HG03108 (cell line): ENCODE data around the gene PPFIBP2.
A peak's percentile ranks its signal among the peaks of the same experiment; 100 is the strongest.

ENCODE experiments used
- ATAC-seq: cut with Tn5 transposase; IDR thresholded peaks from one replicate; pipeline ENCODE4 v1.9.1; 2021; ENCODE audit warnings: moderate library complexity; ENCODE audit not compliant: unreplicated experiment

PPFIBP2 gene

DNA sequence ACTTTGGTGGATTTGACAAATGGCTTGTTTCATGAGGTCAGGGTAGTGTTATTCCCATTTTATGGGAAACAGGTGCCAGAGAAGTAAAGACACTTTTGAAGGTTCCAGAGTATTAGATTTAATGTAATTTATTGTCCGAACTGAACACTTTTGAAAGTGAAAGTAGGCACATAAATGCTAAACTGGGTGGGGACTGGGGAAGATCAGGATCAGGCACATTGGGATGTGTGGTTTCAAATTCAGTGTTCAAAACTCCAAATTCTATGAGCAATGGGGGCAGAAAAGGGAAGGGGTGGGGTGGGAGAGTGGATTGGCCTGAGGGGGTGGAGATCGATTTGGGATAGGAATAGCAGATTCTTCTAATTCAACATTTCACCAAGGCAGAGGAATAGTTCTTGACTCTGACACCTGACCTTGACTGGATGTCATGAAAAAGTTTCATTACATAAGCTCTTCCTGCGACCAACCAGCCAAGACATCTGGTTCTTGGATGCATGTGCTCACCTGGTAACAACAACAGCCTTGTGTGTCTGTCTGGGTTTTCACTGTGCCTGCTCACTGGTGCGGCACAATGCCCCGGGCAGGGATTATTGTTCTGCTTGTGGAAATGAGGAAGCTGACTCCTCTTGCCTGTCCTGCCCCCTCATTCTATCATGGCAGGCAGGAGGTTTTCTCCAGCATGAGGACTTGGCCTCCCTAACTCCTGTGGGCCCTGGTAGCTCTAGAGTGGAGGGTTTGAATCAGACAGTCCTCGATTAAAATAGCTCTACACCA lies 10.8 kb downstream of the PPFIBP2 start:
- no peak for ATAC-seq

DNA sequence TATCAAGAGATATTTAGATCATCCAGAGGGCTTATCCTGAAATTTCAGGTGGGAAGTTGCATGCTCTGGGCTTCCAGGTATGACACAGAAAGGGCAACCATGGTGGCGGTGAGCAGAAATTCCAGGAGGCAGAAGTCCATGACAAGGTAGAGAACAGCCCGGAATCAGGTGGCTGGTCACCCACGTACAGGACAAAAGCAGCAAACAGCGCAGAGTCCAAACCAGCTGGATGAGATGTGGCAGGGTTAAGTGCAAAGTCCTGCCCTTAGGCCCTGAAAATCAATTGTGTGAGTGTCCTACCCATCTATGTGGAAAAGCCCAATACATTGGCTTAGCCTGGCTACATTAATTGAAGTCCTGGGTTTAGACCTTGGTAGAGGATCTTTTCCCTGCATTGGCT lies 11.6 kb downstream of the PPFIBP2 start:
- ATAC-seq = no peak

DNA sequence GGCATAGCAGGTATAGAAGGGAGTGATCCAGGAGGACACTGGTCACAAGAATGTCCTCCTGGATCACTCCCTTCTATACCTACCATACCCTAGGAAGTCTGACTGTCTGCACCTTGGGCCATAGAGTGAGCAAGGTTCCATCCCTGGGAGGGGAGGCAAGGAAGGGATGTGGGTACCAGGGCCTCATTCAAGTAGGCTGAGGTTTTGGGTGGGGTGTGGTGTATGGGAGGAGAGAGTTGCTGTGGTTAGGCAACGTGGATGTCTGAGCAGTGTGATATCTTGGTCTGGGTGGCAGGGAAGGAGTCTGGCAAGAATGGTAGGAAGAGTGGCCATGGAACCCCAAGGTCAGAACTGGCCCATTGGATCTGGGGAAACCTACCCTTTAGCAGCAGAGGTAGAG lies 13.2 kb downstream of the PPFIBP2 start:
- peak; percentile 39 for ATAC-seq

GRCh38 chr11:7528514-7529049 lies 14.8 kb downstream of the PPFIBP2 start:
- ATAC-seq = no peak

DNA sequence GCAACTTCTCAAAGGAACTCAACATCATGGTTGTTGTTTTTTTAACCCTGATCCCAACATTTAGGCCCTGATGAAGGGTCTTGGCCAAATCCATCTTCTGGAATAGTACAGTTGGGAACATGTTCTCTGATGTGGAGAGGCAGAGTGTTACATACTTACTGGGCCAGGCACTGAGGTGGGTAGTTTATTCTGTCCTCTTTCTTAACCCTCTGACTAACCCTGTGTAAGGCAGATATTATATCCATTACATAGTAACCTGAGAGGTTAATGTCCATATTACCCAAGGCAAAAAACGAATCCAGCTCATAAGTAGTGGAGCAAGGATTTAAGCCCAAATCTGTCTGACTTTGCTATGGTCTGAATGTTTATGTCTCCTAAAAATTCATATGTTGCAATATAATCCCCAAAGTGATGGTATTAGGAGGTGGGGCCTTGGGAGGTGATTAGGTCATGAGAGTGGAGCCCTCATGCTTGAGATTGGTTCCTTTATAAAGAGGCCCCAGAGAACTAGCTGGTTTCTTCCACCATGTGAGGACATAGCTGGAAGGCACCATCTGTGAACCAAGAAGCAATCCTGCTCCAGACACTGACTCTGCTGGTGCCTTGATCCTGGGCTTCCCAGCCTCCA lies 16.3 kb downstream of the PPFIBP2 start:
- ATAC-seq = no peak

- no peak for ATAC-seq
Observed at GRCh38 chr11:7531011-7531410, 17.2 kb downstream of the PPFIBP2 start.

DNA sequence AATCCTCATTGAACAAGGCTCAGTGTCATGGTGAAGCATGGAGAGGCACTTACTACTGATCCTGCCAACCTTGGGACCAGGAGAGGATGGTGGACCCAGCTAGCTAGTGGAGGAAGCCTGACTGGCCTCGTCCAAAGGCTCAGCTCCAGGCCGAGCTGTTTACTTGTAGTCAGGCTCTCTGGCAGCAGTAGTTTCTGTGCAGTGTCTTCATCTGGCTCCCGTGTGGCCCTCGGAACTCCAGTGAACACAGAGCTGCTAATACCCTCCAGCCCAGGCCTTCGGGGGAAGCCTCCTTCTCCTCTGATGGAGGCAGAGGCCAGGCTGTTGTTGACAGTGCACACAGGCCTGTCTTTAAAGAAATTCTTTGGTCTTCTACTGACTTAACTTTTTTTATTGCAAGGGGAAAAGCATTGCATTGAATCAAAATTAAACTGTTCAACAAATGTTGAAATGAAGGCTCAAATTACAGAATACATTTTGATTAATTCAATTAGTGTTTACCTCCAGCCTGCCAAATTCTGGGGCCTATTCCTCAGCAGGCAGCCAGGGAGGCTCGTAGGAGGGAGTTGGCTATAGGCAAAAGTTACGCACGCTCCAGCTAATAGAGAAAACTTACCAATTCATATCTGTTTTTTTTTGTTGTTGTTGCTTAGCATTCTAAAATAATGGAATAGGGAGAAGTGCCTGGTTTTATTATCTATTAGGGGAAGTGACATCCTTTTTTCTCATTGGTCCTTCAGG lies 18.8 kb downstream of the PPFIBP2 start:
- ATAC-seq = no peak

GRCh38 chr11:7533199-7534041 lies 19.6 kb downstream of the PPFIBP2 start:
- peak; percentile 19 for ATAC-seq

DNA sequence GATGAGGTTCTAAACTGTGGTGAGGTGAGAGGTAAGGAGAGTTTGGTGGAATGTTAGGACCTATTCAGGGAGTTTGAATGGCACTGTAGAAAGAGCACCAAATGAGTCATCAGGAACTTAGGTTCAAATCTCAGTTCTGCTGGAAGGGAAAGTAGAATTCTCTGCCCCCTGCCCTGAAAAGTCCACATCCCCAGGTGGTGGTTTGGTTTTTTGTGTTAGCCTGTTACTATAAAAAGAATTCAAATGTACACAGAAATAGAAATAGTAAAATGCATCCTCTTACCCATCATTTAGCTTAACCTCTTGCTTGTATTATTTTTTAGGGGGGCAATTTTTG lies 20.2 kb downstream of the PPFIBP2 start:
- peak; percentile 53 for ATAC-seq

- ATAC-seq = no peak
Observed at GRCh38 chr11:7536100-7536499, 22.3 kb downstream of the PPFIBP2 start.

DNA sequence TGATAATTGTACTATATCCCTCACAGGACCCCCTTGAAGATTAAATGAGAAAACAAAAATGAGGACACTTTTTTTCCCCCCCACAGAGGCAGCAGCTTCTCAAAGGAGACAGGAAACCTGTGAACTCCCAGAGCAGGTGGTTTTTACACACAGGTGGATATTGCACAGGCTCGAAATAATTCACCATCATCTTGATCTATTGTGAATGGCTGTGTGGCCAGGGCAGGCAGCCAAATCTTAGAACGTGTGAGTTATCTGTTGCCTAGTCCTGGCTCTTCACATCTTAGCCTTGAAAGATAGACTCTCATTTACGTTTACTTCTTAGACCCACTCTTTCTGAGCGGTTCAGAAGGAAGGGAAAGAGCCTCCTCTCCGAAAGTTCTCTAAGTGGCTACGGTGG lies 23.5 kb downstream of the PPFIBP2 start:
- no peak for ATAC-seq

GRCh38 chr11:7538031-7538430 lies 24.2 kb downstream of the PPFIBP2 start:
- ATAC-seq = no peak

GRCh38 chr11:7538466-7539454 lies 25.0 kb downstream of the PPFIBP2 start:
- no peak for ATAC-seq

DNA sequence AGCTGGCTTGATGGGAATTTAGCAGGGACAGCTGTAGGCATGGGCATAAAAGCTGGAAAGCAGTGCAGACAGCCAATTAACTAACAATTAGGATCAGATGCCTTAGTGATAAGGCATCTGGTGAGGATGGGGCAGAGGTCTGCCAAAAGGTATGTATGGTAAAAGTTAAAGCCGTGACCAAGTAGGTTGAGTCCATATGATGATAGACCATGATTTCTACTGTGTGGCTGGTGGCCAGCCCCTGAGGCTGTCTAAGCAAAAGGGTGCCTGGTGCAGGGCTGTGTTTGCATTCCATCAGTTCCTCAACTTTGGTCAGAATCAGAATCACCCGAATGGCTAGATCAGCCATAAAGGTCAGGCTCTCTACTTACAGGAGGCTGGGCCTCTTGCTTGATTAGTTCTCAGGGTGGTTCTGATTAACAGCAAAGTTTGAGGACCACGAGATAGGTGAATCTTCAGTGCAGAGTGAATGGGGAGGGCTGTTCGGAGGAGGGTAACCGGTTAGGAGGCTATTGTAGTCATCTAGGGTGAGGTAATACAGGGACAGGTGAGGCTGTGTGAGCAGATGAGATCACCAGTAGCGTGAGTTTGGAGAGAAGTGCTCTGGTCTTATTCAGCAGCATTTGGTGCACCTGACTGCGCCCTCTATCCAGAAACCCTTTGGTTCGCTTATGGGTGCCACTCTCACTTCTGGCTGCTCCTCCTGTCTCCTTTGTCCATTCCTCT lies 27.2 kb downstream of the PPFIBP2 start:
- no peak for ATAC-seq

DNA sequence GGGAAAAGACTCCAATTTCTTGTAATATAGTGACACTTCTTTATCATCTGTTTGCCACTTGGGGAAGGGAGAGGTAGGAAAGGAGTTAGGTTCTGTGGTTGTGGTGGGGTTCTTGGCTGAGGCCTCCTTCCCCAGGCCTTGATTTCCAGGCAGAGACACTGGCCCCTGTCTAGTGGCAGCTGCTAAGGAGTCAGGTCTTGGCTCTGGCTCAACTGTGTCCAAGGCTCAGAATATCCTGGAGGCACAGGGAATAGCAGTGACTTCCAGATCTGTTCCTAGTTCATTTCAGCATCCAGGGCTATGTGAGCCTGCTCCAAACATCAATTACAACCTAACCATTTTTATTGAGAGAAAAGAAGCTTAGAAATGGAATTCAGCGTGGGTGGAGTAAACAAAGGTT lies 29.5 kb downstream of the PPFIBP2 start:
- ATAC-seq = no peak

DNA sequence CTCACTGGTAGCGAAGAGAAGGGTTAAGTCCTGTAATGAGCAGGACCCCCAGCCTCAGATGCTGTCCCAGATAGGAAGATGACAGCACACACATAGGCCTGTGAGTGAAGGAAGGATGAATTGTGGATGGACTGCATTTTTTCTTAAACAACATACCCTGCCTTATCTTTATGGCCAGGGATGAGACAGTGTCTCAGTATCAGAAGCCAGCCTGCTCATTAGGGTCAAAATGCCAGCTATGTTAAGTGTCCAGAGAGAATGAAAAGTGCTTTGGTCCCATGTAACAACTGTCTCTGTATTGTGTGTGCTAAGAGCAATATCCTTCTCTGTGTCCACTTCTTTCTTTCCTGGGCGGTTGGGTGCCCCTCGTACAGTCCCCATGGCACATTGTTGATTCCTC lies 30.2 kb downstream of the PPFIBP2 start:
- ATAC-seq = no peak

DNA sequence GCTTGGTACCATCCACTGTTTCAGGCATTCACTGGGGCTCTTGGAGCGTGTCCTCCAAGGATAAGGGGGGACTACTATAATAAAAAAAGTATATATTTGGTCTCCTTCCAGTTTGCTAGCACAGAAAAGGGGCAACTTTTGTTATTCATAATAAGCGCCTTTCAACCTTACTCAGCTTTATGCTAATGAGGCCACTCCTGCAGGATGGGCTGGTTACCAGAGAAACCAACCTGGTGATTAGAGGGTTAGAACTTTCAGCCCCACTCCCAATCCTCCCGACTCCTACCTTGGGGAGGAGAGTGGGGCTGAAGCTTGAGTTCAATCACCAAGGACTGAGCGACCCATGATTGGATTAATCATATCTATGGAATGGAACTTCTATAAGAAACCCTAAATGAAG lies 31.8 kb downstream of the PPFIBP2 start:
- ATAC-seq = no peak

GRCh38 chr11:7546324-7546791 lies 32.6 kb downstream of the PPFIBP2 start:
- ATAC-seq = no peak

DNA sequence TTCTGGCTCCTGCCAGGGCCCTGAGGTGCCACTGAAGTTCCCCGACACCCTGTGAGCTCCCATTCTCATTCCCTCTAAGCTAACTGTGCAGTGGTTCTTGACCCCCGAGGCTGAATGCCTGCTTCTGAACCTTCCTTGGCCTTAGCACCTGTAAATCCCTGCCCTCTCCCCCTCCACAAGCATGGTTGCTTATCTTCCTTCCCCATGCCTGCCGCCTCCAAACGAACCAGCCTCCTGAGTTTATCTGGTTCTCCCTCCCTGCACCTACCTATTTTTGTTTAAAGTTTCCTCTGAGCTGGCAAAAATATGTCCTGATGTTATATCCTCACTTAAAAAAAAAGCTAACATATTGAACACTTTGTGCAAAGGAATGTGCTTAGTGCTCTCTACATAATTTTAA lies 33.9 kb downstream of the PPFIBP2 start:
- ATAC-seq = no peak
